ENCODE data around the gene ADAMTSL2. TPM values are rescaled to one million over a fixed set of nuclear protein-coding genes. Genes with fewer than 3 reads are reported as not detected.

ADAMTSL2 gene
- total RNA-seq, 1 donor from 2014 or later, result 0.15 TPM

GRCh38 chr9:133593587-133594253 is 59.2 kb downstream of the ADAMTSL2 start:
- Mint-ChIP-seq H3K27ac (ENCODE audit: unreplicated experiment) (no peak overlapping the region), H3K36me3 (ENCODE audit: low read depth) (peaks cover 7% of the 10 kb centered on the region), H3K27me3 (ENCODE audit: low read depth) (peaks cover 20% of the 10 kb centered on the region), H3K4me1 (ENCODE audit: low read depth) (no peaks in the 10 kb centered on the region), H3K4me3 (ENCODE audit: unreplicated experiment) (no peak overlapping the region), H3K9me3 (ENCODE audit: low read depth) (peaks cover 21% of the 10 kb centered on the region)
- TF ChIP-seq CTCF (IDR thresholded peaks at IDR 0.05), result no peak
- DNase-seq (ENCODE audit: low spot score), result no peak

GRCh38 chr9:133594310-133594709 is 59.8 kb downstream of the ADAMTSL2 start:
- Mint-ChIP-seq H3K36me3 (ENCODE audit: low read depth) (peaks cover 7% of the 10 kb centered on the region), H3K4me1 (ENCODE audit: low read depth) (no peaks in the 10 kb centered on the region), H3K27ac (ENCODE audit: unreplicated experiment) (no peak overlapping the region), H3K4me3 (ENCODE audit: unreplicated experiment) (no peak overlapping the region), H3K9me3 (ENCODE audit: low read depth) (peaks cover 21% of the 10 kb centered on the region), H3K27me3 (ENCODE audit: low read depth) (peaks cover 20% of the 10 kb centered on the region)
- DNase-seq (ENCODE audit: low spot score), result no peak
- no peak for TF ChIP-seq CTCF (IDR thresholded peaks at IDR 0.05)

DNA sequence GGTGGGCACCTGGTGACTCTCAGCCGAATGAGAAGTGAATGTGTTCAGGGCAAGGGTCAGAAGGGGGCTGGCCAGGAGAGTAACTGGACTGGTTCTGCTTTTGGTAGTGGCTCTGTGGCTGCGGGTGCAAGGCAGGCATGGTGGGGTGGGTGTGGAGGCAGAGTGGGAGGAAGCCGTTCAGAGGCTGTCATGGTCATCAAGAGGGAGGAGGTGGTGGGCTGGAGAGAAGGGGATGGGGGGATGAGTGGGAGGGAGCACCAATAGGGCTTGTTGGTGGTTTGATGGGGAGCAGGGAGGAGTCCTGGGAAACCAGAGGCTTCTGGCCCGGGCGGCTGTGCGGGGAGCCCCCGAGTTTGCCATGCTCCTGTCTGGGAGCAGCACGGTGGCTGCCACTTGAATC is 61.4 kb downstream of the ADAMTSL2 start:
- no peak for DNase-seq (ENCODE audit: low spot score)
- H3K36me3 Mint-ChIP-seq (ENCODE audit: low read depth), result peaks cover 7% of the 10 kb centered on the region
- H3K27me3 Mint-ChIP-seq (ENCODE audit: low read depth), result peaks cover 20% of the 10 kb centered on the region
- no peak overlapping the region for H3K27ac Mint-ChIP-seq (ENCODE audit: unreplicated experiment)
- no peak overlapping the region for H3K4me3 Mint-ChIP-seq (ENCODE audit: unreplicated experiment)
- TF ChIP-seq CTCF (IDR thresholded peaks at IDR 0.05), result no peak
- H3K4me1 Mint-ChIP-seq (ENCODE audit: low read depth), result no peaks in the 10 kb centered on the region
- H3K9me3 Mint-ChIP-seq (ENCODE audit: low read depth), result peaks cover 21% of the 10 kb centered on the region

- no peaks in the 10 kb centered on the region for H3K4me1 Mint-ChIP-seq (ENCODE audit: low read depth)
- TF ChIP-seq CTCF (IDR thresholded peaks at IDR 0.05), result no peak
- no peak overlapping the region for H3K27ac Mint-ChIP-seq (ENCODE audit: unreplicated experiment)
- peaks cover 21% of the 10 kb centered on the region for H3K9me3 Mint-ChIP-seq (ENCODE audit: low read depth)
- no peak for DNase-seq (ENCODE audit: low spot score)
- H3K4me3 Mint-ChIP-seq (ENCODE audit: unreplicated experiment), result no peak overlapping the region
- H3K36me3 Mint-ChIP-seq (ENCODE audit: low read depth), result peaks cover 7% of the 10 kb centered on the region
- H3K27me3 Mint-ChIP-seq (ENCODE audit: low read depth), result peaks cover 26% of the 10 kb centered on the region
Observed at GRCh38 chr9:133597316-133597957, 62.9 kb downstream of the ADAMTSL2 start.

DNA sequence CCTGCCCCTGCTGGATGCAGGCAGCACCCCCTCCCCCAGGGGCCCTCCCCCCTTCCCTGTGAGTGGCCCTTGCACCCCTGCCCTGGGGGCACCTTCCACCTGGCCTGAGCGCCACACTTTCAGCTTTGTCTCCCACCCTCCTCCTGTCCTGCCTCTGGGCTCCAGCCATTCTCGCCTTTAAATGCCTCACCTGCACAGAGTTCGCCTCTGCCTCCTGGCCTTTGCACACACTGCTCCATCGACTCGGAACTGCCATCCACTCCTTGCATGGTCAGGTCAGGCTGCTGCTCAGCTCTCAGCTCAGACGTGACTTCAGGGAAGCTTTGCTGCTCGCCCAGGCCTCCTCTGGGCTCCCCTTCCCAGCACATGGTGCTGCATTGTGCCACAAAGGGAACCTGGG is 64.5 kb downstream of the ADAMTSL2 start:
- Mint-ChIP-seq H3K9me3 (ENCODE audit: low read depth) (peaks cover 21% of the 10 kb centered on the region), H3K27ac (ENCODE audit: unreplicated experiment) (no peak overlapping the region), H3K27me3 (ENCODE audit: low read depth) (peaks cover 28% of the 10 kb centered on the region), H3K4me3 (ENCODE audit: unreplicated experiment) (no peak overlapping the region), H3K4me1 (ENCODE audit: low read depth) (no peaks in the 10 kb centered on the region), H3K36me3 (ENCODE audit: low read depth) (peaks cover 7% of the 10 kb centered on the region)
- DNase-seq (ENCODE audit: low spot score), result no peak
- TF ChIP-seq CTCF (IDR thresholded peaks at IDR 0.05), result no peak
